GM18498 (cell line): ENCODE data around the gene AXIN2.
"Not testable (repeated sequence)": the region's sequence is repeated elsewhere in the genome, so short reads cannot be mapped to it uniquely, and the experiment has no call there.

Experiments used
- ATAC-seq: cut with Tn5 transposase; IDR thresholded peaks from one replicate; pipeline ENCODE4 v1.9.1; 2021; ENCODE audit warnings: mild to moderate bottlenecking, moderate library complexity; ENCODE audit not compliant: unreplicated experiment

Gene AXIN2

GRCh38 chr17:65487161-65487560 is 74.3 kb downstream of the AXIN2 start:
- no peak for ATAC-seq

GRCh38 chr17:65485388-65486299 is 75.8 kb downstream of the AXIN2 start:
- ATAC-seq: no peak

- not testable (repeated sequence) for ATAC-seq
Observed at GRCh38 chr17:65484405-65484804, 77.0 kb downstream of the AXIN2 start.

DNA sequence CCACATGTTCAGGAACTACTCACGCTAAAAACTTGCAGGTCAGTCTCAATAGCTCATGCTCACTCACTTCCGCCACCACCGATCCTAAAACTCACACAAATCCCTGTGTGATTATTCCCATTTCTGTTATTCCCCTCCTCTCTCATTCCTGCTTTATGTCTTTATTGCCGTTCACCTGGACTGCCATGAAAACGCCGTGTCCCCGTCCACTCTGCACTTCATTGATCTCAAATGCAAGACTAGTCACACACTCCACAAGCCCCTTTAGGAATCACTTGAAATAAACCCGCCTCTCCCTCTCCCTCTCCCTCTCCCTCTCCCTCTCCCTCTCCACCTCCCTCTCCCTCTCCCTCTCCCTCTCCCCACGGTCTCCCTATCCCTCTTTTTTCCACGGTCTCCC is 78.0 kb downstream of the AXIN2 start:
- no peak for ATAC-seq

- no peak for ATAC-seq
Observed at GRCh38 chr17:65482201-65482600, 79.2 kb downstream of the AXIN2 start.

GRCh38 chr17:65479282-65479681 is 82.2 kb downstream of the AXIN2 start:
- no peak for ATAC-seq
